Natural killer cell (primary cell): Measurements from ENCODE around the gene TNFSF8. TPM values are rescaled to one million over a fixed set of nuclear protein-coding genes. Genes with fewer than 3 reads are reported as not detected.

Source experiments
- ATAC-seq, 3 donors: fragments of 150-1000 bp in 2 of 3; fragments of 200-7000 bp in 1 of 3; cut with Tn5 transposase; 1 replicate in 1 of 3; 2 replicates in 2 of 3; pipeline ENCODE4 v1.10.0; 2021; ENCODE audit warnings: mild to moderate bottlenecking in 2 of 3, moderate library complexity in 2 of 3
- DNase-seq, 2 donors: peaks; one replicate each; pipeline versions ENCODE4 v3.0.0 to v3.0.0-alpha.2; 2013 to 2021; ENCODE audit warnings: mixed read lengths in 1 of 2
- H3K27ac ChIP-seq: one replicate; pipeline ENCODE4 v1.5.1; 2013; ENCODE audit warnings: mild to moderate bottlenecking, low read length
- H3K27me3 ChIP-seq: one replicate; pipeline ENCODE4 v1.6.1; 2013; ENCODE audit warnings: low read length; ENCODE audit not compliant: control insufficient read depth, insufficient read depth
- H3K36me3 ChIP-seq: one replicate; pipeline ENCODE4 v1.6.1; 2013; ENCODE audit warnings: low read length; ENCODE audit not compliant: control insufficient read depth, insufficient read depth
- H3K4me1 ChIP-seq: one replicate; pipeline ENCODE4 v1.6.1; 2013; ENCODE audit warnings: low read length; ENCODE audit not compliant: control insufficient read depth, insufficient read depth
- H3K4me3 ChIP-seq: one replicate; pipeline ENCODE4 v1.5.1; 2013; ENCODE audit warnings: low read length
- H3K9me3 ChIP-seq: one replicate; pipeline ENCODE4 v1.6.1; 2013; ENCODE audit warnings: low read length; ENCODE audit not compliant: control insufficient read depth, insufficient read depth
- H3K27ac Mint-ChIP-seq, 2 donors: one replicate each; pipeline ENCODE4 v1.8.0; 2022; ENCODE audit warnings: mild to moderate bottlenecking in 2 of 2, mixed read lengths in 2 of 2, moderate library complexity in 1 of 2
- H3K27me3 Mint-ChIP-seq, 2 donors: one replicate each; pipeline ENCODE4 v1.8.0; 2022; ENCODE audit warnings: low read depth in 2 of 2, mixed read lengths in 2 of 2
- H3K36me3 Mint-ChIP-seq: one replicate; pipeline ENCODE4 v1.8.0; 2022; ENCODE audit warnings: mixed read lengths
- H3K4me1 Mint-ChIP-seq, 2 donors: one replicate each; pipeline ENCODE4 v1.8.0; 2022; ENCODE audit warnings: mixed read lengths in 2 of 2
- H3K4me3 Mint-ChIP-seq: one replicate; pipeline ENCODE4 v1.8.0; 2022; ENCODE audit warnings: mild to moderate bottlenecking, moderate library complexity, mixed read lengths
- H3K9me3 Mint-ChIP-seq, 2 donors: one replicate each; pipeline ENCODE4 v1.8.0; 2022; ENCODE audit warnings: mixed read lengths in 2 of 2
- WGBS: methylation state at CpG from one replicate; pipeline ENCODE4 v1.1.7; 2013; ENCODE audit warnings: missing lambda C conversion rate; ENCODE audit not compliant: insufficient coverage; 5-methylcytosine and 5-hydroxymethylcytosine counted together
- intact Hi-C: fragments of 100-400 bp; cut with micrococcal nuclease; formaldehyde crosslinking; loops from one replicate; pipeline ENCODE4 v1.14.2; 2022
- total RNA-seq, 4 donors: library from RNA; stranded (reverse); fragments of 120-200 nt in 1 of 4; gene quantifications; one replicate each; pipeline versions ENCODE4 v1.2.3 to v1.2.4, GENCODE V29; 2013 to 2022
- TF ChIP-seq, protein P1 (sequence below): fragments of 200-600 bp; IDR thresholded peaks from one replicate; pipeline ENCODE4 v1.8.0; 2022; ENCODE audit warnings: antibody characterized with exemption

Gene TNFSF8
- total RNA-seq, 3 donors from 2014 or later (not counting 1 experiment from before 2014, with no cell fraction given) = 4.2 to 6.0 (median 4.8) TPM

DNA sequence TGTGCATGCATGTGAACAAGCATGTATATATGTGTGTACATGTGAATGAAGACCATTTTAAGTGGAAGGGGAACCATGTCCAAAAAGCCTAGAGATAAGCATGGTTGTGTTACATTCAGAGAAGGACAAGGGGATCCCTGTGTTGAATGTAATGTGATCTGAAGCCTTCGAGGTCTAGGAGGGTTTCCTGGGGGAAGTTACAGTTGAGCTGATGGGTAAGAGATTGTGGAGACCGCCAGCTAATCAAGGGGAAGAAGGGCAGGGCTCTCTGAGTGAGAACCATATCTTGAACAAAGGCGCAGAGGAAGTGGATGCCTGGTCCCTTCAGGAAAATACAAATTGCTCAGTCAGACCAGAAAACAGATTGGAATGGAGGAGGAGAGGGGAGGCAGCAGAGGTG, 79.1 kb downstream of the TNFSF8 start:
- Histone ChIP-seq H3K27me3 (no peaks in the 10 kb centered on the region), H3K27ac (no peak overlapping the region), H3K4me3 (no peak overlapping the region), H3K4me1 (no peaks in the 10 kb centered on the region), H3K9me3 (no peaks in the 10 kb centered on the region), H3K36me3 (no peaks in the 10 kb centered on the region)
- peaks cover 0 to 8% of the 10 kb centered on the region in 2 donors for H3K4me1 Mint-ChIP-seq
- WGBS = 61% methylated on average over 3 of the region's 3 CpGs
- no peaks in the 10 kb centered on the region for H3K9me3 Mint-ChIP-seq
- TF ChIP-seq, protein P1, sequence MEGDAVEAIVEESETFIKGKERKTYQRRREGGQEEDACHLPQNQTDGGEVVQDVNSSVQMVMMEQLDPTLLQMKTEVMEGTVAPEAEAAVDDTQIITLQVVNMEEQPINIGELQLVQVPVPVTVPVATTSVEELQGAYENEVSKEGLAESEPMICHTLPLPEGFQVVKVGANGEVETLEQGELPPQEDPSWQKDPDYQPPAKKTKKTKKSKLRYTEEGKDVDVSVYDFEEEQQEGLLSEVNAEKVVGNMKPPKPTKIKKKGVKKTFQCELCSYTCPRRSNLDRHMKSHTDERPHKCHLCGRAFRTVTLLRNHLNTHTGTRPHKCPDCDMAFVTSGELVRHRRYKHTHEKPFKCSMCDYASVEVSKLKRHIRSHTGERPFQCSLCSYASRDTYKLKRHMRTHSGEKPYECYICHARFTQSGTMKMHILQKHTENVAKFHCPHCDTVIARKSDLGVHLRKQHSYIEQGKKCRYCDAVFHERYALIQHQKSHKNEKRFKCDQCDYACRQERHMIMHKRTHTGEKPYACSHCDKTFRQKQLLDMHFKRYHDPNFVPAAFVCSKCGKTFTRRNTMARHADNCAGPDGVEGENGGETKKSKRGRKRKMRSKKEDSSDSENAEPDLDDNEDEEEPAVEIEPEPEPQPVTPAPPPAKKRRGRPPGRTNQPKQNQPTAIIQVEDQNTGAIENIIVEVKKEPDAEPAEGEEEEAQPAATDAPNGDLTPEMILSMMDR = no peak
- DNase-seq (no peak), ATAC-seq (no peak)
- no peak overlapping the region for H3K27ac Mint-ChIP-seq
- no peak overlapping the region for H3K4me3 Mint-ChIP-seq
- no peaks in the 10 kb centered on the region for H3K36me3 Mint-ChIP-seq
- peaks cover 3 to 7% of the 10 kb centered on the region in 2 donors for H3K27me3 Mint-ChIP-seq
- intact Hi-C loops = no loop called here

Other genes starting within 250 kb of the TNFSF8 start
- not detected for gene TEX48, start 248.4 kb downstream of the TNFSF8 start, total RNA-seq
- not detected for gene TNFSF15, start 124.6 kb downstream of the TNFSF8 start, total RNA-seq
- gene TNC, start 187.6 kb upstream of the TNFSF8 start, total RNA-seq = not detected